Hepatocyte (in vitro differentiated cells): ENCODE results near the gene ARHGAP26. TPM values are rescaled to one million over a fixed set of nuclear protein-coding genes. Genes with fewer than 3 reads are reported as not detected.

ENCODE experiments used
- DNase-seq: peaks from one replicate; pipeline ENCODE4 v3.0.0-alpha.2; 2016; ENCODE audit warnings: low spot score
- H2AFZ ChIP-seq: fragments of 200-600 bp; sonication (generic); 2 replicates; pipeline ENCODE4 v1.6.0; 2016; ENCODE audit warnings: antibody characterized with exemption, mild to moderate bottlenecking
- H3K27ac ChIP-seq: fragments of 200-600 bp; sonication (generic); 2 replicates; pipeline ENCODE4 v1.5.1; 2016; ENCODE audit warnings: mild to moderate bottlenecking
- H3K27me3 ChIP-seq: fragments of 200-600 bp; sonication (generic); 2 replicates; pipeline ENCODE4 v1.6.1; 2016
- H3K36me3 ChIP-seq: fragments of 200-600 bp; sonication (generic); replicated peaks from 2 replicates; pipeline ENCODE4 v1.5.1; 2016; ENCODE audit warnings: low read depth; ENCODE audit not compliant: insufficient read depth
- H3K4me1 ChIP-seq: fragments of 200-600 bp; sonication (generic); 2 replicates; pipeline ENCODE4 v1.5.1; 2016; ENCODE audit warnings: mild to moderate bottlenecking, moderate library complexity; ENCODE audit not compliant: insufficient read depth
- H3K4me2 ChIP-seq: fragments of 200-600 bp; sonication (generic); 2 replicates; pipeline ENCODE4 v1.6.0; 2016
- H3K4me3 ChIP-seq: fragments of 200-600 bp; sonication (generic); 2 replicates; pipeline ENCODE4 v1.5.1; 2016; ENCODE audit warnings: mild to moderate bottlenecking
- H3K79me2 ChIP-seq: fragments of 200-600 bp; sonication (generic); 2 replicates; pipeline ENCODE4 v1.6.0; 2017; ENCODE audit warnings: mild to moderate bottlenecking
- H3K9me2 ChIP-seq: fragments of 200-600 bp; sonication (generic); replicated peaks from 2 replicates; pipeline ENCODE4 v1.6.0; 2017; ENCODE audit warnings: mild to moderate bottlenecking; ENCODE audit not compliant: insufficient read depth
- H3K9me3 ChIP-seq: fragments of 200-600 bp; sonication (generic); 2 replicates; pipeline ENCODE4 v1.5.1; 2016; ENCODE audit warnings: low read depth, mild to moderate bottlenecking
- H4K20me1 ChIP-seq: fragments of 200-600 bp; sonication (generic); 2 replicates; pipeline ENCODE4 v1.6.0; 2016; ENCODE audit warnings: mild to moderate bottlenecking; ENCODE audit not compliant: insufficient read depth, poor library complexity, severe bottlenecking
- EZH2 ChIP-seq: fragments of 200-600 bp; sonication (generic); IDR thresholded peaks from 2 replicates; pipeline ENCODE4 v1.6.1; 2016; ENCODE audit warnings: antibody characterized with exemption, mild to moderate bottlenecking, borderline replicate concordance
- EZH2phosphoT487 ChIP-seq: fragments of 200-600 bp; sonication (generic); IDR thresholded peaks from one replicate; pipeline ENCODE4 v1.6.1; 2018; ENCODE audit warnings: antibody characterized with exemption, mild to moderate bottlenecking, low read depth, moderate library complexity; ENCODE audit not compliant: unreplicated experiment, severe bottlenecking
- WGBS: methylation state at CpG from one replicate; pipeline ENCODE4 v1.1.6; 2016; ENCODE audit warnings: low lambda C conversion rate; ENCODE audit errors: missing lambda C conversion rate; 5-methylcytosine and 5-hydroxymethylcytosine counted together
- polyA plus RNA-seq: library from polyadenylated mRNA; unstranded; fragments of >200 nt; fragmentation: Nextera tagmentation; extraction: Ambion mirVana; gene quantifications from 2 replicates; pipeline ENCODE4 v1.2.1, GENCODE V29; 2016
- total RNA-seq: library from RNA; depleted of rRNA; stranded (reverse); fragments of >200 nt; gene quantifications from 2 replicates; pipeline ENCODE4 v1.2.3, GENCODE V29; 2014
- TF ChIP-seq, protein P1 (sequence below): fragments of 200-600 bp; sonication (generic); IDR thresholded peaks from 2 replicates; pipeline ENCODE4 v1.5.1; 2016; ENCODE audit warnings: antibody characterized with exemption, mild to moderate bottlenecking; ENCODE audit not compliant: poor library complexity

ARHGAP26 gene
- total and polyA plus RNA-seq, 2 experiments from 2014 or later, result 16.5 to 19.8 TPM

DNA sequence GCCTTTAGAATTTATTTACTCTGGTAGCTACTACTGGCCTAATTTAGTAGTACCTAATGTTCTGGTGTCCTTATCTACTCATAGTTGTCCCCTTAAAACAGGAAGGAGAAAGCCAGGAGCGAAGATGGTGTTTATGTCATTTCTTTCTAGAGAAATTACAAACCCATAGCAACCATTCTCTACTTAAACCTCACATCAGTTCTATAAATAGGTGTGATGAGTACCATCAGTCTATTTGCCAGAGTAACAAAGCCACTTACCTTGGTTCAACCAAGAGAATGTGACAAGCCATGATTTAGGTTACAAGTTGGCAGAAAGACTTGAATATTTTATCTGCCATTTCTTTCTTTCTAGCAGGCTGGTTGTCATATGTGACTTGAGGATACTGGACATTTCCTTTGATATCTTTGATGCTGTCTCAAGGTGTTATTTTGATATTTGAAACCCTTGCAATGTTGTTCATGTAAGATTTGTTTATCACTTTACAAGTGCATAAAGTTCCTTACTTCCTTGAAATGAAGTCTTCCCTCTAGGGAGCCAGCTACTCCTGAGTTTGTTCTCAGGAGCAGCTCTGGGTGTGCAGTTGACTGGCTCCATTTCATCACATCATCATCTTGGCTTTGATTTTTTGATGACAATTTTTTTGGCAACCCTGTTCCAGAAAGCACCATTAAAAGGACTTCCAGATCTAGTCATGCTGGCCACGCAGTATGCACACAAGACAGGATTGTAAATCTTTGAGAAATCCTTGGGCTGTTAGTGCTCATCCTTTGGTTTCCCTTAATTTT, 286.8 kb downstream of the ARHGAP26 start:
- H3K79me2 ChIP-seq, result no peaks in the 10 kb centered on the region
- H3K4me3 ChIP-seq, result no peak overlapping the region
- DNase-seq, result no peak
- TF ChIP-seq EZH2 (no peak), EZH2phosphoT487 (no peak)
- TF ChIP-seq, protein P1, sequence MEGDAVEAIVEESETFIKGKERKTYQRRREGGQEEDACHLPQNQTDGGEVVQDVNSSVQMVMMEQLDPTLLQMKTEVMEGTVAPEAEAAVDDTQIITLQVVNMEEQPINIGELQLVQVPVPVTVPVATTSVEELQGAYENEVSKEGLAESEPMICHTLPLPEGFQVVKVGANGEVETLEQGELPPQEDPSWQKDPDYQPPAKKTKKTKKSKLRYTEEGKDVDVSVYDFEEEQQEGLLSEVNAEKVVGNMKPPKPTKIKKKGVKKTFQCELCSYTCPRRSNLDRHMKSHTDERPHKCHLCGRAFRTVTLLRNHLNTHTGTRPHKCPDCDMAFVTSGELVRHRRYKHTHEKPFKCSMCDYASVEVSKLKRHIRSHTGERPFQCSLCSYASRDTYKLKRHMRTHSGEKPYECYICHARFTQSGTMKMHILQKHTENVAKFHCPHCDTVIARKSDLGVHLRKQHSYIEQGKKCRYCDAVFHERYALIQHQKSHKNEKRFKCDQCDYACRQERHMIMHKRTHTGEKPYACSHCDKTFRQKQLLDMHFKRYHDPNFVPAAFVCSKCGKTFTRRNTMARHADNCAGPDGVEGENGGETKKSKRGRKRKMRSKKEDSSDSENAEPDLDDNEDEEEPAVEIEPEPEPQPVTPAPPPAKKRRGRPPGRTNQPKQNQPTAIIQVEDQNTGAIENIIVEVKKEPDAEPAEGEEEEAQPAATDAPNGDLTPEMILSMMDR, result no peak
- WGBS, result 91% methylated on average over 2 of the region's 2 CpGs
- H4K20me1 ChIP-seq, result no peaks in the 10 kb centered on the region
- H3K36me3 ChIP-seq, result no peaks in the 10 kb centered on the region
- H3K27ac ChIP-seq, result peak overlapping the region; percentile 27
- H3K9me3 ChIP-seq, result no peaks in the 10 kb centered on the region
- peak overlapping the region; percentile 9 for H3K4me2 ChIP-seq
- no peaks in the 10 kb centered on the region for H3K27me3 ChIP-seq
- peaks cover 34% of the 10 kb centered on the region for H3K4me1 ChIP-seq
- H2AFZ ChIP-seq, result no peak overlapping the region
- no peaks in the 10 kb centered on the region for H3K9me2 ChIP-seq

DNA sequence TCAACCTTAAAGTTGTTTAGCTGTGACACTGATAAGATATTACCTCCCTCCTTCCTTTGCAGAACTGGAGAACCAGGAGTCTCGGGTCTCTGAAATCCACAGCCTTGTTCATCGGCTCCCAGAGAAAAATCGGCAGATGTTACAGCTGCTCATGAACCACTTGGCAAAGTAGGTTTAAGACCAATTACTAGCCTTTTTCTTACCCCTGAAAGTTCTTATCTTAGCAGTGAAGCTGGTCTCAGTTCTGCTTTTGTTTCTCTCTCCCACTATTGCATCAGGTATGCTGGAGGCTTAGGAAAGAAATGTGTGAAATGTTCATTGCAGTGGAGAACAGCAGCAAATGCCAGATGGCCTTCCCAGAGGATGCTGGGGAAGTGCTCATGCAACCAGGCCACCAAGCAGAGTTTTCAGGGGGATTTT, 287.4 kb downstream of the ARHGAP26 start:
- Histone ChIP-seq H3K27me3 (no peaks in the 10 kb centered on the region), H4K20me1 (no peaks in the 10 kb centered on the region), H3K4me2 (peak overlapping the region; percentile 9), H2AFZ (no peak overlapping the region), H3K4me3 (no peak overlapping the region), H3K4me1 (peaks cover 28% of the 10 kb centered on the region), H3K79me2 (no peaks in the 10 kb centered on the region), H3K9me2 (no peaks in the 10 kb centered on the region), H3K27ac (peak overlapping the region; percentile 27), H3K9me3 (no peaks in the 10 kb centered on the region), H3K36me3 (no peaks in the 10 kb centered on the region)
- TF ChIP-seq EZH2 (no peak), EZH2phosphoT487 (no peak)
- TF ChIP-seq, protein P1, result no peak
- no peak for DNase-seq
- 84% methylated on average over 3 of the region's 3 CpGs for WGBS

DNA sequence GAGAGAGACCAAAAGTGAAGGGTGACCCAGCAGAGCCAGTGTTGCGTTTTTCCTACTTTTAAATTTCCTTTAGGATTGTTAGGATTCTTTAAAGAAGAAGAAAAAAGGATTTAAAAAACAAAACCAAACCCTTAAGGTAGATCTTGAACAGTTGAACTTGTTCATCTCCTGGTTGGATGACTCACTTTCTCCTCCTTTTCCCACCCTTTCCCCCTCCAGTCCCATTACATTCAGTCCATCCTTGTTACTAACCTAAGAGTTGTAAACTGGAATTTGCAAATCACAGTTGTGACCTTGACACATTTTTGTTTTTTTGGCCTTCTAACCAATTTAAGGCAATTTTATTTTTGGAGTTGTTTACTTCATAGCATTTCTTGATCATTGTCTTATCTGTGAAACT, 289.2 kb downstream of the ARHGAP26 start:
- Histone ChIP-seq H2AFZ (no peak overlapping the region), H4K20me1 (no peaks in the 10 kb centered on the region), H3K9me3 (no peaks in the 10 kb centered on the region), H3K4me3 (no peak overlapping the region), H3K36me3 (no peaks in the 10 kb centered on the region), H3K79me2 (no peaks in the 10 kb centered on the region), H3K4me2 (no peak overlapping the region), H3K27me3 (no peaks in the 10 kb centered on the region), H3K9me2 (no peaks in the 10 kb centered on the region), H3K4me1 (peaks cover 26% of the 10 kb centered on the region), H3K27ac (peak overlapping the region; percentile 10)
- WGBS, result 95% methylated on average over 1 of the region's 1 CpG
- no peak for DNase-seq
- TF ChIP-seq, protein P1, result no peak
- TF ChIP-seq EZH2phosphoT487 (no peak), EZH2 (no peak)
